HEK293T (cell line): ENCODE data around the gene FAM98B.

Source experiments
- BHLHE40 ChIP-seq: fragments of 450-650 bp; IDR thresholded peaks from 2 replicates; pipeline ENCODE4 v1.6.1; 2016; ENCODE audit warnings: mild to moderate bottlenecking, moderate library complexity, borderline replicate concordance
- ELF4 ChIP-seq: fragments of 450-650 bp; IDR thresholded peaks from 2 replicates; pipeline ENCODE4 v1.6.1; 2017; ENCODE audit warnings: antibody characterized with exemption
- FOXM1 ChIP-seq: fragments of 450-650 bp; IDR thresholded peaks from 2 replicates; pipeline ENCODE4 v1.6.1; 2017; ENCODE audit warnings: mild to moderate bottlenecking, borderline replicate concordance
- LEF1 ChIP-seq: fragments of 450-650 bp; IDR thresholded peaks from 2 replicates; pipeline ENCODE4 v1.6.1; 2017; ENCODE audit warnings: mild to moderate bottlenecking, borderline replicate concordance
- SP1 ChIP-seq: fragments of 450-650 bp; IDR thresholded peaks from 2 replicates; pipeline ENCODE4 v1.6.1; 2017
- SUZ12 ChIP-seq: fragments of 450-650 bp; IDR thresholded peaks from 2 replicates; pipeline ENCODE4 v1.6.1; 2016; ENCODE audit warnings: mild to moderate bottlenecking
- TF ChIP-seq, protein P1 (sequence below): fragments of 450-650 bp; IDR thresholded peaks from 2 replicates; pipeline ENCODE4 v1.6.1; 2016

- TF ChIP-seq, protein P1, sequence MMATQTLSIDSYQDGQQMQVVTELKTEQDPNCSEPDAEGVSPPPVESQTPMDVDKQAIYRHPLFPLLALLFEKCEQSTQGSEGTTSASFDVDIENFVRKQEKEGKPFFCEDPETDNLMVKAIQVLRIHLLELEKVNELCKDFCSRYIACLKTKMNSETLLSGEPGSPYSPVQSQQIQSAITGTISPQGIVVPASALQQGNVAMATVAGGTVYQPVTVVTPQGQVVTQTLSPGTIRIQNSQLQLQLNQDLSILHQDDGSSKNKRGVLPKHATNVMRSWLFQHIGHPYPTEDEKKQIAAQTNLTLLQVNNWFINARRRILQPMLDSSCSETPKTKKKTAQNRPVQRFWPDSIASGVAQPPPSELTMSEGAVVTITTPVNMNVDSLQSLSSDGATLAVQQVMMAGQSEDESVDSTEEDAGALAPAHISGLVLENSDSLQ, result no peak
- TF ChIP-seq SP1 (no peak), ELF4 (no peak), BHLHE40 (no peak), SUZ12 (no peak), LEF1 (no peak), FOXM1 (no peak)
These were observed 63.5 kb downstream of the FAM98B start for GRCh38 chr15:38517312-38517975.
